Trophoblast cell (in vitro differentiated cells and primary cell): ENCODE data around the gene ISM1.

Experiments used
- DNase-seq, 2 donors: peaks; one replicate each; pipeline ENCODE4 v3.0.0-alpha.2; 2016
- H2AFZ ChIP-seq: 2 replicates; pipeline ENCODE4 v1.6.1; 2013; ENCODE audit warnings: low read length, moderate library complexity, mild to moderate bottlenecking; ENCODE audit not compliant: insufficient read depth, poor library complexity
- H2AK5ac ChIP-seq: 2 replicates; pipeline ENCODE4 v1.6.1; 2013; ENCODE audit warnings: mild to moderate bottlenecking, low read length
- H2BK120ac ChIP-seq: 2 replicates; pipeline ENCODE4 v1.6.1; 2013; ENCODE audit warnings: low read length, mild to moderate bottlenecking, moderate library complexity; ENCODE audit not compliant: insufficient read depth, poor library complexity
- H2BK12ac ChIP-seq: 2 replicates; pipeline ENCODE4 v1.6.1; 2013; ENCODE audit warnings: mild to moderate bottlenecking, low read length, moderate library complexity
- H2BK5ac ChIP-seq: 2 replicates; pipeline ENCODE4 v1.6.1; 2013; ENCODE audit warnings: low read length, low read depth, moderate library complexity, mild to moderate bottlenecking; ENCODE audit not compliant: poor library complexity
- H3K14ac ChIP-seq: 2 replicates; pipeline ENCODE4 v1.6.1; 2013; ENCODE audit warnings: mild to moderate bottlenecking, low read length
- H3K18ac ChIP-seq: 2 replicates; pipeline ENCODE4 v1.6.1; 2013; ENCODE audit warnings: mild to moderate bottlenecking, low read length
- H3K23ac ChIP-seq: 2 replicates; pipeline ENCODE4 v1.6.1; 2013; ENCODE audit warnings: low read length
- H3K27ac ChIP-seq: 2 replicates; pipeline ENCODE4 v1.5.1; 2013; ENCODE audit warnings: low read depth, mild to moderate bottlenecking, inconsistent platforms, low read length, moderate library complexity
- H3K27me3 ChIP-seq: 2 replicates; pipeline ENCODE4 v1.6.1; 2013; ENCODE audit warnings: inconsistent platforms, mild to moderate bottlenecking, low read length, moderate library complexity; ENCODE audit not compliant: insufficient read depth
- H3K36me3 ChIP-seq, 2 experiments: 1 replicate in 1 of 2; 2 replicates in 1 of 2; pipeline ENCODE4 v1.6.1; 2013; ENCODE audit warnings: low read length in 2 of 2, mild to moderate bottlenecking in 2 of 2, moderate library complexity in 1 of 2; ENCODE audit not compliant: insufficient read depth in 2 of 2, control insufficient read depth in 1 of 2
- H3K4ac ChIP-seq: 2 replicates; pipeline ENCODE4 v1.6.1; 2013; ENCODE audit warnings: low read depth, mild to moderate bottlenecking, low read length, moderate library complexity
- H3K4me1 ChIP-seq, 2 experiments: 1 replicate in 1 of 2; 2 replicates in 1 of 2; pipeline ENCODE4 v1.6.1; 2013; ENCODE audit warnings: low read length in 2 of 2, mild to moderate bottlenecking in 2 of 2, moderate library complexity in 1 of 2; ENCODE audit not compliant: insufficient read depth in 2 of 2, control insufficient read depth in 1 of 2
- H3K4me2 ChIP-seq: 2 replicates; pipeline ENCODE4 v1.6.1; 2013; ENCODE audit warnings: inconsistent platforms, mild to moderate bottlenecking, low read length, moderate library complexity
- H3K4me3 ChIP-seq: 2 replicates; pipeline ENCODE4 v1.5.1; 2013; ENCODE audit warnings: mild to moderate bottlenecking, low read depth, low read length, inconsistent platforms
- H3K79me1 ChIP-seq: one replicate; pipeline ENCODE4 v1.6.1; 2013; ENCODE audit warnings: low read length
- H3K79me2 ChIP-seq: 2 replicates; pipeline ENCODE4 v1.6.1; 2013; ENCODE audit warnings: low read length, mild to moderate bottlenecking; ENCODE audit not compliant: control insufficient read depth, insufficient read depth, poor library complexity
- H3K9ac ChIP-seq: 2 replicates; pipeline ENCODE4 v1.6.1; 2013; ENCODE audit warnings: mild to moderate bottlenecking, low read length
- H3K9me3 ChIP-seq: 2 replicates; pipeline ENCODE4 v1.6.1; 2013; ENCODE audit warnings: low read depth, mild to moderate bottlenecking, control low read depth, inconsistent platforms, low read length; ENCODE audit not compliant: insufficient read depth
- H4K12ac ChIP-seq: 2 replicates; pipeline ENCODE4 v1.6.1; 2013; ENCODE audit warnings: low read depth, mild to moderate bottlenecking, low read length, moderate library complexity
- H4K8ac ChIP-seq: 2 replicates; pipeline ENCODE4 v1.6.1; 2013; ENCODE audit warnings: low read depth, mild to moderate bottlenecking, low read length, moderate library complexity
- H4K91ac ChIP-seq: one replicate; pipeline ENCODE4 v1.6.1; 2013; ENCODE audit warnings: low read depth, mild to moderate bottlenecking, low read length, moderate library complexity
- WGBS: extraction: QIAGEN DNeasy Blood & Tissue Kit; methylation state at CpG from one replicate; pipeline ENCODE4 v1.1.7; 2013; ENCODE audit warnings: missing lambda C conversion rate; ENCODE audit not compliant: insufficient read length, insufficient coverage; ENCODE audit errors: extremely low coverage; 5-methylcytosine and 5-hydroxymethylcytosine counted together

ISM1 gene

DNA sequence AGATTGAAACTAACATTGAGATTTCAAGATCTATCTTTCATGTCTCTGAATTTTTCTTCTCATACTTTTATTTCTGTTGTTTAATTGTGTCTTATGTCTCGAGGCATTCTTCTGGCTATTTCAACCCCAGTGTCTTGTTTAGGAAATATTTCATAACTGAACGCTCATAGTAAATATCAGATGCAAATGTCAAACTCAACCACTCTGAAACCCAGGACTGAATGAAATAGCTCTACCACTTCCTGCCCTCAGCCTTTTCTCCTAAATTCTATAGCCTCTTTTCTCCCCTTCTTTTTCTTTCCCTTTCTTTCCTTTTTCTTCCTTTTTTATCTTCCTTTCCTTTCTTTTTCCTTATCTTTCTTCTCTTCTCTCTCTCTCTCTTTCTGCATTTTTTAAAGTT is 7.7 kb downstream of the ISM1 start:
- Histone ChIP-seq H2BK5ac (no peak overlapping the region), H3K4me1 (peaks cover 0 to 3% of the 10 kb centered on the region in 2 experiments), H3K23ac (no peak overlapping the region), H3K36me3 (no peaks in the 10 kb centered on the region), H3K27me3 (no peaks in the 10 kb centered on the region), H3K18ac (no peak overlapping the region), H4K12ac (no peak overlapping the region), H4K91ac (no peak overlapping the region), H3K14ac (no peak overlapping the region), H2AK5ac (no peak overlapping the region), H3K27ac (no peak overlapping the region), H2AFZ (no peak overlapping the region), H3K79me2 (no peaks in the 10 kb centered on the region), H4K8ac (no peak overlapping the region), H3K4ac (no peak overlapping the region), H3K9ac (no peak overlapping the region), H3K79me1 (no peaks in the 10 kb centered on the region), H2BK12ac (no peak overlapping the region), H3K9me3 (no peaks in the 10 kb centered on the region), H2BK120ac (no peak overlapping the region), H3K4me3 (no peak overlapping the region), H3K4me2 (no peak overlapping the region)
- DNase-seq, result no peak
- no CpG with 5 or more reads among the region's 2 CpGs for WGBS

DNA sequence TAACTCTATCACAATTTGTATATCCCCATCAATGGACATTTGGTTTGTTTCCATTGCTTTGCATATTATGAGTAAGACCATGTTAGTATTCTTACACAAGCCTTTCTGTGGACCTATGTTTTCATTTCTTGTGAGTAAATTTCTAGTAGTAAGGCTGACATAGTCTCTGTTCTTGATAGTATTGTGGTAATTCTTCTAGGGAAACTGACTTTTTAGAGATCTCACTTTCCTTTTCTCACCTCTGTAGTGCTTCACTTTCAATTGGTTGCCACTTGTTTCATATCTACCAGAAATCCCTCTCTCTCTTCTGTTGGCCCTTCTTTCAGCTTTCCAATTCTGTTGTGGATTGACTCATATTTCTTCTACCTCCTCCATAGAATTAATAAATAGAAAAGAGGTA is 8.5 kb downstream of the ISM1 start:
- no peak overlapping the region for H2BK12ac ChIP-seq
- H2AK5ac ChIP-seq, result no peak overlapping the region
- H3K4me3 ChIP-seq, result no peak overlapping the region
- H2BK120ac ChIP-seq, result no peak overlapping the region
- no peak overlapping the region for H3K23ac ChIP-seq
- H3K27ac ChIP-seq, result no peak overlapping the region
- no peak overlapping the region for H2BK5ac ChIP-seq
- H4K91ac ChIP-seq, result no peak overlapping the region
- H3K4ac ChIP-seq, result no peak overlapping the region
- no peak overlapping the region for H2AFZ ChIP-seq
- H3K79me2 ChIP-seq, result no peaks in the 10 kb centered on the region
- H3K4me1 ChIP-seq, result peaks cover 0 to 3% of the 10 kb centered on the region in 2 experiments
- H3K18ac ChIP-seq, result no peak overlapping the region
- no peak for DNase-seq
- H3K9me3 ChIP-seq, result no peaks in the 10 kb centered on the region
- H3K4me2 ChIP-seq, result no peak overlapping the region
- H4K8ac ChIP-seq, result no peak overlapping the region
- H3K36me3 ChIP-seq, result no peaks in the 10 kb centered on the region
- no peak overlapping the region for H3K9ac ChIP-seq
- no peak overlapping the region for H3K14ac ChIP-seq
- H3K27me3 ChIP-seq, result no peaks in the 10 kb centered on the region
- H4K12ac ChIP-seq, result no peak overlapping the region
- no peaks in the 10 kb centered on the region for H3K79me1 ChIP-seq

DNA sequence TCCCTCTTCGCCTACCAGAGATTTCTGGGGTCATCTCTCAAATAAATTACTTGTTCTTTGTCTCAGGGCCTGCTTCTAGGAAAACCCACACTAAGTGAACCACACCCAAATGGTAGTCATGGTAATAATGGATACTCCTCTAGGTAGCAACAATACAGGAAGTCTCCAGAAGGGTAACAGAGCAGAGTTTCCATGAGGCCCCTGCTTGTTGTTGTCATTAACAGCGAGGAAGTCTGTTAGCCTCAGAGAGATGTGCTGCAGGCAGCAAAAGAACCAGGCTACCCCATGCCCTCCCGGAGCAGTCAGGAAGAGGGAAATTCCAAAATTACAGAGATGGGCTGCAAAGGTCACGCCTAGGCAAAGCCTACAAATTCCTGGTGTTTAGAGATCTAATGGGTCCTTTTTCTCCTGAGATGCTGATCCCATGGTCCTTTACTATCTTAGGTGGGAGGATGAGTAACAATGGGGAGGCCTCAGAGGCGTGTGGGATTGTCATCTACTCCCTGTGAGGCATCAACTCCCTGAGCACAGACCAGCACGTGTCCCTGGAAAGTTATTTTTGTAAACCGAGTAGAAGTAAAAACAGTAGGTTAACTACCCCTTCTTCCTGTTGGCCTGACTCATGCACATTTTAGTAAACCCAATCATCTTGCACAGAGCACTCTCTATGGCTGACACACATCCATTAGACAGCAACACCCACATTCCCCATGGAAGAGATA is 10.1 kb downstream of the ISM1 start:
- Histone ChIP-seq H2BK12ac (no peak overlapping the region), H4K8ac (no peak overlapping the region), H3K18ac (no peak overlapping the region), H3K36me3 (no peaks in the 10 kb centered on the region), H3K79me1 (no peaks in the 10 kb centered on the region), H2BK120ac (no peak overlapping the region), H3K9me3 (no peaks in the 10 kb centered on the region), H3K27ac (no peak overlapping the region), H2AFZ (no peak overlapping the region), H3K27me3 (no peaks in the 10 kb centered on the region), H3K4me2 (no peak overlapping the region), H3K4me3 (no peak overlapping the region), H2BK5ac (no peak overlapping the region), H3K4me1 (peaks cover 0 to 3% of the 10 kb centered on the region in 2 experiments), H4K91ac (no peak overlapping the region), H2AK5ac (no peak overlapping the region), H3K79me2 (no peaks in the 10 kb centered on the region), H3K4ac (no peak overlapping the region), H3K9ac (no peak overlapping the region), H3K14ac (no peak overlapping the region), H3K23ac (no peak overlapping the region), H4K12ac (no peak overlapping the region)
- DNase-seq, result peak; percentile 30 to 64
- no CpG with 5 or more reads among the region's 7 CpGs for WGBS

- no peak overlapping the region for H2AFZ ChIP-seq
- no peaks in the 10 kb centered on the region for H3K79me2 ChIP-seq
- H4K12ac ChIP-seq, result no peak overlapping the region
- H2BK5ac ChIP-seq, result no peak overlapping the region
- H3K4me3 ChIP-seq, result no peak overlapping the region
- no peaks in the 10 kb centered on the region for H3K79me1 ChIP-seq
- no peak overlapping the region for H2BK12ac ChIP-seq
- H3K14ac ChIP-seq, result no peak overlapping the region
- H3K36me3 ChIP-seq, result no peaks in the 10 kb centered on the region
- H3K27ac ChIP-seq, result no peak overlapping the region
- H4K8ac ChIP-seq, result no peak overlapping the region
- H2BK120ac ChIP-seq, result no peak overlapping the region
- no peak overlapping the region for H3K4me2 ChIP-seq
- no peak overlapping the region for H4K91ac ChIP-seq
- H2AK5ac ChIP-seq, result no peak overlapping the region
- H3K27me3 ChIP-seq, result no peaks in the 10 kb centered on the region
- H3K4me1 ChIP-seq, result peaks cover 0 to 3% of the 10 kb centered on the region in 2 experiments
- no peak overlapping the region for H3K9ac ChIP-seq
- H3K23ac ChIP-seq, result no peak overlapping the region
- H3K4ac ChIP-seq, result no peak overlapping the region
- H3K9me3 ChIP-seq, result no peaks in the 10 kb centered on the region
- WGBS, result no CpG with 5 or more reads among the region's 10 CpGs
- DNase-seq, result no peak
- H3K18ac ChIP-seq, result no peak overlapping the region
These were observed 11.9 kb downstream of the ISM1 start for GRCh38 chr20:13232999-13233398.
